DMS153 treated with DMSO at 0.1 percent for 48 hours (cell line): ENCODE measurements around the gene COL4A2.

Source experiments
- DNase-seq: peaks from one replicate; lab custom pipeline; 2025; ENCODE audit not compliant: unreplicated experiment; lab: John Stamatoyannopoulos, UW

The COL4A2 gene

GRCh38 chr13:110336681-110337080 lies 29.6 kb downstream of the COL4A2 start:
- no peak for DNase-seq

- DNase-seq: no peak
Measured at GRCh38 chr13:110337247-110337646, 30.2 kb downstream of the COL4A2 start.

GRCh38 chr13:110338441-110339101 lies 31.5 kb downstream of the COL4A2 start:
- no peak for DNase-seq

GRCh38 chr13:110339263-110339662 lies 32.2 kb downstream of the COL4A2 start:
- no peak for DNase-seq

- DNase-seq: no peak
Measured at GRCh38 chr13:110339975-110340550, 33.0 kb downstream of the COL4A2 start.

GRCh38 chr13:110340812-110341444 lies 33.8 kb downstream of the COL4A2 start:
- DNase-seq: peak; percentile 63

GRCh38 chr13:110341445-110342244 lies 34.6 kb downstream of the COL4A2 start:
- peak; percentile 59 for DNase-seq

GRCh38 chr13:110342474-110342873 lies 35.4 kb downstream of the COL4A2 start:
- no peak for DNase-seq

GRCh38 chr13:110343241-110343865 lies 36.3 kb downstream of the COL4A2 start:
- no peak for DNase-seq

- no peak for DNase-seq
Measured at GRCh38 chr13:110344320-110344719, 37.2 kb downstream of the COL4A2 start.

- no peak for DNase-seq
Measured at GRCh38 chr13:110345266-110345665, 38.2 kb downstream of the COL4A2 start.

- DNase-seq: no peak
Measured at GRCh38 chr13:110345701-110346100, 38.6 kb downstream of the COL4A2 start.

- DNase-seq: peak; percentile 79
Measured at GRCh38 chr13:110346661-110347067, 39.6 kb downstream of the COL4A2 start.

GRCh38 chr13:110347088-110347487 lies 40.0 kb downstream of the COL4A2 start:
- no peak for DNase-seq

- no peak for DNase-seq
Measured at GRCh38 chr13:110347535-110348308, 40.6 kb downstream of the COL4A2 start.

- DNase-seq: no peak
Measured at GRCh38 chr13:110348309-110349105, 41.4 kb downstream of the COL4A2 start.

GRCh38 chr13:110349239-110349638 lies 42.2 kb downstream of the COL4A2 start:
- DNase-seq: no peak

- DNase-seq: no peak
Measured at GRCh38 chr13:110350049-110350448, 43.0 kb downstream of the COL4A2 start.

GRCh38 chr13:110350509-110350908 lies 43.4 kb downstream of the COL4A2 start:
- DNase-seq: no peak
